Fibroblast of mammary gland (primary cell): Measurements from ENCODE around the gene NKG7.

Experiments used
- DNase-seq: peaks from one replicate; pipeline ENCODE4 v3.0.0-alpha.2; 2010; ENCODE audit warnings: low read depth
- H3K4me3 ChIP-seq: 2 replicates; pipeline ENCODE4 v1.5.1; 2011; ENCODE audit warnings: low read depth, mild to moderate bottlenecking, low read length, moderate library complexity; ENCODE audit not compliant: control insufficient read depth
- TF ChIP-seq, protein P1 (sequence below): conservative IDR thresholded peaks from 2 replicates; pipeline ENCODE4 v1.5.1; 2011; ENCODE audit warnings: low read depth, low read length, inconsistent platforms; ENCODE audit not compliant: control insufficient read depth, insufficient read depth

The NKG7 gene

DNA sequence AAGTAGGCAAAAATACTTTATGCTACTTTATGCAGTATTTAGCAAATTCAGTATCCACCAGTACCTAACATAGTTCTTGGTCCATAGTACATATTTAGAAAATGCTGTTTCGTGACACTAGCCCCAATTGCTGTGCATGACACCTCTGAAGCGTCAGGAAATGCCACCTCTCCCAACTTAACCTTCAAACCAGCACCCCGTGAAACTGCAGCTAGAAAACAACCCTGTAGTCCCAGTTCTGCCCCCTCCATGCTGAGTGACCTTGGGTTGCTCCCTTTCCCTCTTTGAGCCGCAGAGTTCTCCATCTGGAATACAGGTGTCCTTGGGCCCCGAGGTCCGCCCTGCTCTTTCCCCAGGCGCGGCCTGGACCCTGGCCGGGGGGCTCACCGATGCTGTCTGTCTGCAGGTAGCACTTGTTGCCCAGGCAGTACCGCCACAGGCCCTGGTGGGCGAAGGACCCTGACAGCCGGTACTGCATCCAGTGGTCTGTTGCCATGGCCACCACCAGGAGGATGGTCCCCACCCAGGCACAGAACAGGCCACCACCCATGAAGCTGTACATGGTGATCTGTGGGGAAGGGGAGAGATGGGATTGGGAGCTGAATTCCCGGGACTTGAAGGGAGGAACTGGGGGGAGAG is 14.5 kb upstream of the NKG7 start:
- DNase-seq: no peak
- TF ChIP-seq, protein P1, sequence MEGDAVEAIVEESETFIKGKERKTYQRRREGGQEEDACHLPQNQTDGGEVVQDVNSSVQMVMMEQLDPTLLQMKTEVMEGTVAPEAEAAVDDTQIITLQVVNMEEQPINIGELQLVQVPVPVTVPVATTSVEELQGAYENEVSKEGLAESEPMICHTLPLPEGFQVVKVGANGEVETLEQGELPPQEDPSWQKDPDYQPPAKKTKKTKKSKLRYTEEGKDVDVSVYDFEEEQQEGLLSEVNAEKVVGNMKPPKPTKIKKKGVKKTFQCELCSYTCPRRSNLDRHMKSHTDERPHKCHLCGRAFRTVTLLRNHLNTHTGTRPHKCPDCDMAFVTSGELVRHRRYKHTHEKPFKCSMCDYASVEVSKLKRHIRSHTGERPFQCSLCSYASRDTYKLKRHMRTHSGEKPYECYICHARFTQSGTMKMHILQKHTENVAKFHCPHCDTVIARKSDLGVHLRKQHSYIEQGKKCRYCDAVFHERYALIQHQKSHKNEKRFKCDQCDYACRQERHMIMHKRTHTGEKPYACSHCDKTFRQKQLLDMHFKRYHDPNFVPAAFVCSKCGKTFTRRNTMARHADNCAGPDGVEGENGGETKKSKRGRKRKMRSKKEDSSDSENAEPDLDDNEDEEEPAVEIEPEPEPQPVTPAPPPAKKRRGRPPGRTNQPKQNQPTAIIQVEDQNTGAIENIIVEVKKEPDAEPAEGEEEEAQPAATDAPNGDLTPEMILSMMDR: no peak
- no peak overlapping the region for H3K4me3 ChIP-seq

DNA sequence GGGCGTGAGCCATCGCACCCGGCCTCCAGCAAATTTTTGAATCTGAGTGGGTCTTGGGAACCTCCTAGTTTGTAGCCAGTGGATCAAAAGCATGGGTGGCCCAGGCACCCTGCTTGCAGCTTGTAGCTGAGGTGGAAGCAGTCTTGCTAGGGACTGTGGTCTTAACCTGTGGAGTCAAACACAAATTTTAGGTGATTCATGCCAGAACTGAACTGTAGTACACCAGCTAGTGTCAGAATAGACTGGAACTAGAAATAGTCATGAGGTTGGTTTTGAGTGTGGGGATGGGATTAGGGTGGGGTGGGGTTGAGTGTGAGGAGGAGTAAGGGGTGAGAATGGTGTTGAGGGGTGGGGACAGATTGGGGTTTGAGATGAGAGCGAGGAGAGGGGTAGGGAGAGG is 9.6 kb upstream of the NKG7 start:
- no peak overlapping the region for H3K4me3 ChIP-seq
- no peak for DNase-seq
- TF ChIP-seq, protein P1: no peak

DNA sequence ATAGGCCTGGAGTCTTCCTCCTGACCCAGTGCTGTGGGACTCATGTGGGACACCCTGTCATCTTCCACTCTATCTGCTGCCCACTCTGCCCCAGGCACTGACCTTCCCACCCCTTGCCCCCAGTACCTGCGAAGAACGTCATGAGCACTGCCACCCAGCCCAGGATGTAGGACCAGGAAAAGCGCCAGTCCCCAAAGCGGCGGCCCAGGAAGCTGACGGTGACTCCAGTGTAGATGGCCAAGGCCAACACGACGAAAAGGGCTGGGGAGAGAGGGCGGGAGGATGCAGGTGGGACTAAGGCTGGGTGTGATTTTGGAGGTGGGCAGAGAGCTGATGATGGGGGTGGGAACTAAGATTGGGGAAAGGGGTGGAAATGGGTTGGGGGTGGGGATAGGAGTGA is 7.9 kb upstream of the NKG7 start:
- no peak overlapping the region for H3K4me3 ChIP-seq
- TF ChIP-seq, protein P1: no peak
- DNase-seq: no peak

DNA sequence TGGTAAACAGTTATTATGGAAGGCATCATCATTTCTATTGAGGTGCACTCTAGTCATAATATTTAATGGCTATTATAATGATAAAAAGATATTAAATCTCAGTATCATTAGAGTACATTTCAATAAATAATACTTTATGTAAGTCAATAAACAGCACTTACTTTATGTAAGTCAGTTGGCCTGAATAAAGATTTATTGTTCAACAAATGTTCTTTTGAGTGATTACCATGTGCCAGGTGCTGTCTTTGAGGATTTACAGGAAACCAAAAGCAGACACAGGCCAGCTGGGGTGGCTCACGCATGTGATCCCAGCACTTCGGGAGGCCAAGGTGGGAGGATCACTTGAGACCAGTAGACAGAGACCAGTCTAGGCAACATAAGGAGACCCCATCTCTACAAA is 5.0 kb upstream of the NKG7 start:
- no peak for DNase-seq
- H3K4me3 ChIP-seq: no peak overlapping the region
- TF ChIP-seq, protein P1: no peak

DNA sequence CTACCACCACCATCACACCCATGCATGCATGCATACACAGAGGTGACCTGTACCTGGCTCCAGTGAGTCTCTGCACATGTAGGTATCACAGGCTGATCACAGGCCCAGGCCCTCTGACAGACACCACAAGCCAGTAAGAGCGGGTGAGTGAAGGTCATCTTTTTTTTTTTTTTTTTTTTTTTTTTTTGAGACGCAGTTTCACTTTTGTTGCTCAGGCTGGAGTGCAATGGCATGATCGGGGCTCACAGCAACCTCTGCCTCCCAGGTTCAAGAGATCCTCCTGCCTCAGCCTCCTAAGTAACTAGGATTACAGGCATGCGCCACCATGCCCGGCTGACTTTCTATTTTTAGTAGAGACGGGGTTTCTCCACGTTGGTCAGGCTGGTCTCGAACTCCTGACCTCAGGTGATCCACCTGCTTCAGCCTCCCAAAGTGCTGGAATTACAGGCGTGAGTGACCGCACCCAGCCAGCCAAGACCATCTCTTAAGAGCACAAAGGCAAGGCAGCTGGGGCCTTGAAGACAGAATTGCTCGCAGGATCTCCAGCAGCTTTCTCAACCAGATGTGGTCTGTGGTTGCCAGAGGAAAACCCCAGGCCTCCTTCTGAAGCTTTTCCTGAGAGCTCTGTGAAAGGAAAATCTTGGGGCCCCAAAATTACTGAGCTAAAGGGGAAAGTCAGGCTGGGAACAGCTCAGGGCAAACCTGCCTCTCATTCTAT is 3.2 kb upstream of the NKG7 start:
- H3K4me3 ChIP-seq: no peak overlapping the region
- TF ChIP-seq, protein P1: no peak
- no peak for DNase-seq

DNA sequence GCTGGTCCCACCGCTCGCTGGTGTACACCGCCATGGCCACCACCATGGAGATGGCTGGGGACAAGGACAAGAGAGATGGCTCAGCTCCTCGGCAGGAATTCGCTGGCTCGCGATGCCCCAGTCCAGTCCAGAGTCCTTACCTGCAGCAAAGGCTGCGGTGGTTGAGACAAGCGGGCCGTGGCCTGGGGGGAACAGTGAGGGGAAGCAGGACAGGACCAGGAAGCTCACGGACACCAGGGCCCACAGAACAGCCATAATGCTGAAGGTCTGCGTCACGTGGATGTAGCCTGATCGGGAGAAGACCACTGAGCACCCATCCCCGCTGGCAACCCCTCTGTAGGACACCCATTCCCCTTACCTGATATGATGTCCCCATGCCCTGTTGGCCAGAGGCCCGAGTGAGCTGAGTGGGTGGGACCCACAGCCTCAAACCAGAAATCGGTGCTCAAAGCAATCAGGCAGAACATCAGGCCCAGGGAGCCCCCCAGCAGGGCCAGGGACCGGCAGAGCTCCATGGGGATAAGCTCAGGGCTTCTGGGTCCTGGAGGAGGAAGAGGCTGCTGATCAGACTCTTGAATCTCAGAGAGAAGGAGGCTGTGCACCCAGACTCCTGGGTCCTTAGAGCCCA is 319 bp downstream of the NKG7 start:
- no peak for DNase-seq
- no peak overlapping the region for H3K4me3 ChIP-seq
- TF ChIP-seq, protein P1: no peak
